HepG2 (cell line): Measurements from ENCODE around the gene PIP4K2B. TPM values are rescaled to one million over a fixed set of nuclear protein-coding genes. Genes with fewer than 3 reads are reported as not detected.

Experiments used
- CBX1 ChIP-seq: IDR thresholded peaks from one replicate; pipeline ENCODE4 v1.6.1; 2016; ENCODE audit warnings: antibody characterized with exemption, low read depth
- CHCHD3 ChIP-seq: sonication (generic); formaldehyde crosslinking; IDR thresholded peaks from 2 replicates; pipeline ENCODE4 v1.8.0; 2022; ENCODE audit warnings: mild to moderate bottlenecking, missing genetic modification reagents, moderate library complexity
- MXD3 ChIP-seq: IDR thresholded peaks from 2 replicates; pipeline ENCODE4 v1.6.1; 2016; ENCODE audit warnings: mild to moderate bottlenecking, missing biosample characterization, missing genetic modification reagents
- PRDM10 ChIP-seq: sonication (generic); formaldehyde crosslinking; IDR thresholded peaks from 2 replicates; pipeline ENCODE4 v1.4.0; 2020; ENCODE audit warnings: low read depth, missing genetic modification reagents
- SMAD1 ChIP-seq: sonication (generic); formaldehyde crosslinking; IDR thresholded peaks from 2 replicates; pipeline ENCODE4 v1.4.0; 2020; ENCODE audit warnings: missing genetic modification reagents, low read depth, mild to moderate bottlenecking, borderline replicate concordance
- THAP7 ChIP-seq: sonication (generic); formaldehyde crosslinking; IDR thresholded peaks from 2 replicates; pipeline ENCODE4 v1.8.1; 2023; ENCODE audit warnings: mild to moderate bottlenecking, missing genetic modification reagents
- ZBTB10 ChIP-seq: sonication (generic); formaldehyde crosslinking; IDR thresholded peaks from 2 replicates; pipeline ENCODE4 v1.4.0; 2020; ENCODE audit warnings: missing genetic modification reagents, borderline replicate concordance
- ZBTB7B ChIP-seq: sonication (generic); formaldehyde crosslinking; IDR thresholded peaks from 2 replicates; pipeline ENCODE4 v1.4.0; 2020; ENCODE audit warnings: missing genetic modification reagents
- ZNF407 ChIP-seq: sonication (generic); formaldehyde crosslinking; IDR thresholded peaks from one replicate; pipeline ENCODE4 v1.5.1; 2020; ENCODE audit warnings: mild to moderate bottlenecking, missing genetic modification reagents; ENCODE audit errors: not compliant biosample characterization
- ZNF703 ChIP-seq: sonication (generic); formaldehyde crosslinking; IDR thresholded peaks from 2 replicates; pipeline ENCODE4 v1.5.1; 2020; ENCODE audit warnings: missing genetic modification reagents, mild to moderate bottlenecking, moderate library complexity, borderline replicate concordance
- ZNF713 ChIP-seq: sonication (generic); formaldehyde crosslinking; IDR thresholded peaks from 2 replicates; pipeline ENCODE4 v1.4.0; 2020; ENCODE audit warnings: mild to moderate bottlenecking, missing genetic modification reagents
- polyA plus RNA-seq, 8 experiments: library from polyadenylated mRNA; depleted of rRNA in 3 of 8; stranded (reverse) in 7 of 8; unstranded in 1 of 8; fragments of >200 nt; fragmentation: Illumina TruSeq in 4 of 8; extraction: Trizol in 4 of 8; gene quantifications; 2 replicates each; pipeline versions ENCODE4 v1.2.1 to v1.2.3, GENCODE V29; 2011 to 2016; ENCODE audit warnings: low read depth in 4 of 8, missing spikeins in 1 of 8, mixed read lengths in 1 of 8; ENCODE audit not compliant: insufficient read depth in 1 of 8
- total RNA-seq, 5 experiments: library from RNA; depleted of rRNA; stranded (reverse); fragments of >200 nt; fragmentation: Illumina TruSeq; extraction: Trizol; gene quantifications; 2 replicates each; pipeline ENCODE4 v1.2.3, GENCODE V29; 2016; ENCODE audit warnings: low read depth in 1 of 5

The PIP4K2B gene
- total and polyA plus RNA-seq, 2 of the 13 experiments (the other 11 are each of a cell fraction or from before 2014, with no cell fraction given), result 20.4 to 54.0 TPM

- TF ChIP-seq ZNF713 (CRISPR knock-in tag) (no peak), ZBTB10 (CRISPR knock-in tag) (no peak), CHCHD3 (0 out of 2 replicates have a peak, but pooled peaks have one; percentile 84), ZNF703 (no peak), PRDM10 (CRISPR knock-in tag) (peak; percentile 90), SMAD1 (CRISPR knock-in tag) (no peak), MXD3 (CRISPR knock-in tag) (peak; percentile 66; the same call in 1 of the 2 replicates), THAP7 (CRISPR knock-in tag) (peak; percentile 84; the same call in 1 of the 2 replicates), CBX1 (no peak), ZBTB7B (CRISPR knock-in tag) (peak; percentile 81), ZNF407 (CRISPR knock-in tag) (peak; percentile 53)
Measured at GRCh38 chr17:38798614-38799500, 499 bp downstream of the PIP4K2B start (continued).
